Tracheal epithelial cell (primary cell): ENCODE measurements around the gene ZNF439. TPM values are rescaled to one million over a fixed set of nuclear protein-coding genes. Genes with fewer than 3 reads are reported as not detected.

Experiments
- total RNA-seq: library from RNA; depleted of rRNA; stranded (reverse); fragments of >200 nt; gene quantifications from 2 replicates; pipeline ENCODE4 v1.2.1, GENCODE V29; 2014

The ZNF439 gene
- total RNA-seq: 1.3 and 2.4 TPM in 2 replicates

DNA sequence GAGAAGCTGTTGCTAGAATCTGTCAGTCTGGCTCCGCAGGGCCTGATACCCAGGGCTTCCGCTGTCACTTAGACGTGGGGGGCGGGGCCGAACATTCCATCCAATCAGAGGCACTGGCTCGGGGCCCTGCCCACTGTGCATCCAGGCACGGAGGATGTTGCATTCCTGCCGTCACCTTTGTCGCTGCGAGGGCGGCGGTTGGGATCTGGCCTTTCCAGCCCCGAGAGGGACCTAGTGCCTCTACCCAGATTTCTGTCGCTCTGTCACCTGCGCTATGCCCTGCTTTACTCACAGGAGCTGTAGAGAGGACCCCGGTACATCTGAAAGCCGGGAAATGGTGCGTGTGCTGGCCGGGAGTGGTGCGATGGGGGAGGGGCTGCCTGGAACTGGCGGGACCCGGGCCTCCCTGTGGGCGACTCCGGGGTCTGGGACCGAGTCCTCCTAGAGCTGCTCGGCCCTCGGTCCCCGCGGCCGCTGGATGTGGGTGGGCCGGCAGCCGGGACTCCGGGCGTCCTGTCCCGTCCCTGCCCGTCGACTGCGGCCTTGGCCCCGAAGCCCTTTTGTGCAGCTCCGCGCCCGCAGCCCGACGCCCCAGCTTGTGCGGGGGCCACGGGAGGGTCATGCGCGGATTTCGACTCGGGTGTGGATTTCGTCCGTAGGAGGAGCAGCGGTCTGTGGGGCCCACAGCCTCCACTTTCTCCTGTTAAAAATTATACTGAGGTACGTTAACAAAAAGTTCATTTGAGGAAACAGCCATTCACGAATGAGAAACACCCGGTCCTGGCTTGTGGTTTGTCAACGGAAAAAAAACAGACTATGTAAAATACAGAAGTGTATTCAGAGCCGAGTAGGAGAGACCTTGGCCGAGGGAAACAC lies at the start of gene ZNF439:
TSS of gene ZNF439 (plus strand) at position 133 of the 876 bp plus-strand sequence. CDS start at position 275, 142 bp downstream.

DNA sequence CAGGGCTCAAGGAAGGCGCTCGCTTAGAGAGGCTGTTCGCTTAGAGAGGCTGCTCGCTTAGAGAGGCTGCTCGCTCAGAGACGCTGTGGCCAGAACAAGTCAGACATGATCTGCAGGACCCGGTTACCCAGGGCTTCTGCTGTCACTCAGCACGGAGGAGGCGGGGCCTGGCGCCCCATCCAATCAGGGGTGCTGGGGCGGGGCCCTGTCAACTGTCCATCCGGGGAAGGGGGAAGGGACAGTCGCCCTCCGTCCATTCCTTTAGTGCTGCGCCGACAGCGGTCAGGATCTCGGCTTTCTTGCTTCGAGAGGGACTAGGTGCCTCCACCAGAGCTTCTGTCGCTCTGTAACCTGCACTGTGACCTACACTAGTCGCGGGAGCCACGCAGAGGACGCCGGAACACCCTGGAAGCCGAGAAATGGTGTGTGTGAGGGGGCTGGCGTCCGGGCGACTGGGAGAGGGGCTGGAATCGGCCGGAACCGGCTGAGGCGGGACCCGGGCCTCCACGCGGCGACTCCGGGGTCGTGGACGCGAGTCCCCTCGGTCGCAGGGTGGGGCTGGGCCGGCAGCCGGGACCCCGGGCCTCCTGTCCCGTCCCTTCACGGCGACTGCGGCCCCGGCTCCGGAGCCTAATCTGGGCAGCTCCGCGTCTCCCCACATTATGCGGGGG lies 34.4 kb upstream of the ZNF439 start, which contains the start of gene ZNF440:
TSS of gene ZNF440 (plus strand) at position 245 of the 671 bp plus-strand sequence. CDS start at position 420, 175 bp downstream.

DNA sequence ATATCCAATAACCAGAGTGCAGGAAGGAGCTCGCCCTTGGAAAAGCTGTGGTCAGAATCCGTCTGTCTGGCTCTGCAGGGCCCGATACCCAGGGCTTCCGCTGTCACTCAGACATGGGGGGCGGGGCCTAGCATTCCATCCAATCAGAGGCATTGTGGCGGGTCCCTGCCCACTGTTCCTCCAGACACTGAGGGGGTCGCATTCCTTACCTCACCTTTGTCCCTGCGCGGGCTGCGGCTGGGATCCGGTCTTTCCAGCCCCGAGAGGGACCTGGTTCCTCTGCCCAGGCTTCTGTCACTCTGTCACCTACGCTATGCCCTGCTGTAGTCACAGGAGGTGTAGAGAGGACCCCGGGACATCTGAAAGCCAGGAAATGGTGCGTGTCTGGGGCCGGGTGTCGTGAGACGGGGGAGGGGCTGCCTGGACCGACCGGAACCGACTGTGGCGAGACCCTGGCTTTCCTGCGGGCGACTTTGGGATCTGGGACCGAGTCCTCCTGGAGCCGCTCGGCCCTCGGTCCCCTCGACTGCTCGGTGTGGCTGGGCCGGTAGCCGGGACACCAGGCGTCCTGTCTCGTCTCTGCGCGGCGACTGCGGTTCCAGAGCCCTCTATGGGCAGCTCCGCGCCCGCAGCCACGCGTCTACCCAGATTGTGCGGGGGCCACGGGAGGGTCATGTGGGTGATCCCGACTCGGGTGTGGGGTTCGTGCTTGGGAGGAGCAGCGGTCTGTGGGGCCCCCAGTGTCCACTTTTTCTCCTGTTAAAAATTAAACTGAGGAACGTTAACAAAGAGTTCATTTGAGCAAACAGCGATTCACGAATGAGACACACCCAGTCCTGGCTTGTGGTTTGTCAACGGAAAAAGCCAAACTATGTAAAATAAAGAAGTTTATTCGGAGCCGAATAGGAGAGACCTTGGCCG lies 39.3 kb downstream of the ZNF439 start, which contains the start of gene ZNF69:
TSS of gene ZNF69 (plus strand) at position 172 of the 921 bp plus-strand sequence. CDS start at position 314, 142 bp downstream.

Other genes with a start within 250 kb of the ZNF439 start
- 6.4 and 8.7 TPM in 2 replicates for gene ZNF823, start 109.8 kb upstream of the ZNF439 start, total RNA-seq
- gene ZNF441, start 81.7 kb upstream of the ZNF439 start, total RNA-seq: 4.6 and 6.4 TPM in 2 replicates
- 0.72 and 0.85 TPM in 2 replicates for gene ZNF491, start 50.2 kb upstream of the ZNF439 start, total RNA-seq
- gene ZNF440, start 34.5 kb upstream of the ZNF439 start, total RNA-seq: 8.4 and 9.6 TPM in 2 replicates
- gene ZNF69, start 39.1 kb downstream of the ZNF439 start, total RNA-seq: 0.21 and 7.2 TPM in 2 replicates
- 8.2 and 8.5 TPM in 2 replicates for gene ZNF700, start 76.4 kb downstream of the ZNF439 start, total RNA-seq
- 0.43 and 1.2 TPM in 2 replicates for gene ZNF763, start 116.3 kb downstream of the ZNF439 start, total RNA-seq
- gene ZNF433, start 187.0 kb downstream of the ZNF439 start, total RNA-seq: 1.2 and 4.3 TPM in 2 replicates
- gene ZNF878, start 204.2 kb downstream of the ZNF439 start, total RNA-seq: under 0.01 TPM in 1 of 2 replicates, not detected in the other
- gene ZNF844, start 216.0 kb downstream of the ZNF439 start, total RNA-seq: 2.3 and 3.6 TPM in 2 replicates